K562 (cell line): ENCODE measurements around the gene SLC12A3. TPM values are rescaled to one million over a fixed set of nuclear protein-coding genes. Genes with fewer than 3 reads are reported as not detected.
A peak's percentile ranks its signal among the peaks of the same experiment; 100 is the strongest.

Source experiments
- BMI1 ChIP-seq: fragments of 150-350 bp; IDR thresholded peaks from 2 replicates; pipeline ENCODE4 v1.6.1; 2014; ENCODE audit warnings: low read length
- DDX20 ChIP-seq: fragments of 450-650 bp; IDR thresholded peaks from 2 replicates; pipeline ENCODE4 v1.6.1; 2016; ENCODE audit warnings: missing genetic modification characterization, low read depth, mild to moderate bottlenecking, missing compliant biosample characterization, moderate library complexity
- KAT7 ChIP-seq: sonication (generic); formaldehyde crosslinking; IDR thresholded peaks from 2 replicates; pipeline ENCODE4 v1.8.0; 2022; ENCODE audit warnings: missing genetic modification reagents, mild to moderate bottlenecking, borderline replicate concordance
- LCOR ChIP-seq: sonication (generic); formaldehyde crosslinking; IDR thresholded peaks from 2 replicates; pipeline ENCODE4 v1.8.0; 2022; ENCODE audit warnings: mild to moderate bottlenecking, missing genetic modification reagents
- MAFK ChIP-seq: IDR thresholded peaks from 2 replicates; pipeline ENCODE4 v1.6.1; 2011; ENCODE audit warnings: low read length, improper control_type of control experiment
- MTA1 ChIP-seq: fragments of 450-650 bp; IDR thresholded peaks from 2 replicates; pipeline ENCODE4 v1.6.1; 2017; ENCODE audit warnings: borderline replicate concordance
- NCOA1 ChIP-seq: fragments of 450-650 bp; IDR thresholded peaks from 2 replicates; pipeline ENCODE4 v1.6.1; 2016; ENCODE audit warnings: low read depth
- NEUROD1 ChIP-seq: fragments of 150-350 bp; IDR thresholded peaks from 2 replicates; pipeline ENCODE4 v1.6.1; 2014; ENCODE audit warnings: borderline replicate concordance, low read length, low read depth; ENCODE audit not compliant: partially characterized antibody
- NFRKB ChIP-seq: fragments of 450-650 bp; IDR thresholded peaks from 2 replicates; pipeline ENCODE4 v1.6.1; 2016; ENCODE audit warnings: low read depth
- NR2C2 ChIP-seq, 2 experiments: fragments of 200-800 bp in 1 of 2; sonication (Bioruptor generic) in 1 of 2; sonication (generic) in 1 of 2; formaldehyde crosslinking in 1 of 2; IDR thresholded peaks; 2 replicates each; pipeline versions ENCODE4 v1.6.1 to v1.8.0; 2016 to 2022; ENCODE audit warnings: mild to moderate bottlenecking in 1 of 2, missing compliant biosample characterization in 1 of 2, missing genetic modification characterization in 1 of 2, missing genetic modification reagents in 1 of 2
- PHF8 ChIP-seq: fragments of 200-600 bp; sonication (generic); IDR thresholded peaks from 2 replicates; pipeline ENCODE4 v1.6.1; 2012; ENCODE audit warnings: mixed run types, mild to moderate bottlenecking, inconsistent platforms, low read length, moderate library complexity, borderline replicate concordance
- RBM15 ChIP-seq: fragments of 200-400 bp; formaldehyde crosslinking; IDR thresholded peaks from 2 replicates; pipeline ENCODE4 v1.6.1; 2018; ENCODE audit warnings: mild to moderate bottlenecking, low read length, moderate library complexity; ENCODE audit not compliant: insufficient read depth
- SP1 ChIP-seq: sonication (generic); formaldehyde crosslinking; IDR thresholded peaks from 2 replicates; pipeline ENCODE4 v1.8.1; 2022; ENCODE audit warnings: mild to moderate bottlenecking, missing genetic modification reagents
- TRIM24 ChIP-seq, 2 experiments: fragments of 450-650 bp; IDR thresholded peaks; 2 replicates each; pipeline ENCODE4 v1.6.1; 2016
- ZNF217 ChIP-seq: sonication (generic); formaldehyde crosslinking; IDR thresholded peaks from 2 replicates; pipeline ENCODE4 v1.8.0; 2022; ENCODE audit warnings: mild to moderate bottlenecking, missing genetic modification reagents
- ZNF253 ChIP-seq: fragments of 250-450 bp; sonication (Bioruptor Pico); conservative IDR thresholded peaks from 2 replicates; pipeline ENCODE4 v1.6.1; 2021; ENCODE audit warnings: mild to moderate bottlenecking
- ZNF830 ChIP-seq: fragments of 250-450 bp; sonication (Bioruptor Pico); IDR thresholded peaks from 2 replicates; pipeline ENCODE4 v1.5.0; 2021; ENCODE audit warnings: mild to moderate bottlenecking
- polyA plus RNA-seq, 8 experiments: library from polyadenylated mRNA; depleted of rRNA in 4 of 8; stranded (reverse) in 5 of 8; unstranded in 3 of 8; fragments of >200 nt; fragmentation: Nextera tagmentation in 2 of 8; fragmentation: Illumina TruSeq in 1 of 8; extraction: Ambion mirVana in 2 of 8; extraction: Trizol in 1 of 8; gene quantifications; 2 replicates each; pipeline versions ENCODE4 v1.2.1 to v1.2.3, GENCODE V29; 2011 to 2014; ENCODE audit warnings: inconsistent platforms in 1 of 8, missing spikeins in 1 of 8
- total RNA-seq, 7 experiments: library from RNA; depleted of rRNA in 6 of 7; stranded (reverse); fragments of >200 nt in 6 of 7; fragmentation: Illumina TruSeq in 2 of 7; extraction: Trizol in 2 of 7; gene quantifications; 2 replicates each; pipeline versions ENCODE4 v1.2.1 to v1.2.3, GENCODE V29; 2011 to 2021; ENCODE audit warnings: low replicate concordance in 1 of 7
- TF ChIP-seq, protein P1 (sequence below), 3 experiments: IDR thresholded peaks in 2 of 3; conservative IDR thresholded peaks in 1 of 3; 2 replicates each; pipeline ENCODE4 v1.5.1; 2011 to 2012; ENCODE audit warnings: low read length in 3 of 3, mild to moderate bottlenecking in 3 of 3, control low read depth in 2 of 3, improper control_type of control experiment in 1 of 3, inconsistent platforms in 1 of 3, low read depth in 1 of 3, mixed read lengths in 1 of 3, moderate library complexity in 1 of 3; ENCODE audit not compliant: insufficient read depth in 2 of 3
- TF ChIP-seq, protein P2 (sequence below): fragments of 450-650 bp; IDR thresholded peaks from 2 replicates; pipeline ENCODE4 v1.6.1; 2016; ENCODE audit warnings: low read depth, mild to moderate bottlenecking, moderate library complexity
- TF ChIP-seq, protein P3 (sequence below), 3 experiments: fragments of 200-800 bp in 1 of 3; fragments of 250-450 bp in 1 of 3; fragments of 450-650 bp in 1 of 3; sonication (Bioruptor Pico) in 1 of 3; sonication (Bioruptor generic) in 1 of 3; formaldehyde crosslinking in 1 of 3; IDR thresholded peaks; 2 replicates each; pipeline versions ENCODE4 v1.6.1 to v1.8.0; 2016 to 2022; ENCODE audit warnings: mild to moderate bottlenecking in 2 of 3, missing genetic modification characterization in 2 of 3, missing compliant biosample characterization in 1 of 3, moderate library complexity in 1 of 3

The SLC12A3 gene
- total and polyA plus RNA-seq, 9 of the 15 experiments (the other 6 are each of a cell fraction or from before 2014, with no cell fraction given), result not detected

DNA sequence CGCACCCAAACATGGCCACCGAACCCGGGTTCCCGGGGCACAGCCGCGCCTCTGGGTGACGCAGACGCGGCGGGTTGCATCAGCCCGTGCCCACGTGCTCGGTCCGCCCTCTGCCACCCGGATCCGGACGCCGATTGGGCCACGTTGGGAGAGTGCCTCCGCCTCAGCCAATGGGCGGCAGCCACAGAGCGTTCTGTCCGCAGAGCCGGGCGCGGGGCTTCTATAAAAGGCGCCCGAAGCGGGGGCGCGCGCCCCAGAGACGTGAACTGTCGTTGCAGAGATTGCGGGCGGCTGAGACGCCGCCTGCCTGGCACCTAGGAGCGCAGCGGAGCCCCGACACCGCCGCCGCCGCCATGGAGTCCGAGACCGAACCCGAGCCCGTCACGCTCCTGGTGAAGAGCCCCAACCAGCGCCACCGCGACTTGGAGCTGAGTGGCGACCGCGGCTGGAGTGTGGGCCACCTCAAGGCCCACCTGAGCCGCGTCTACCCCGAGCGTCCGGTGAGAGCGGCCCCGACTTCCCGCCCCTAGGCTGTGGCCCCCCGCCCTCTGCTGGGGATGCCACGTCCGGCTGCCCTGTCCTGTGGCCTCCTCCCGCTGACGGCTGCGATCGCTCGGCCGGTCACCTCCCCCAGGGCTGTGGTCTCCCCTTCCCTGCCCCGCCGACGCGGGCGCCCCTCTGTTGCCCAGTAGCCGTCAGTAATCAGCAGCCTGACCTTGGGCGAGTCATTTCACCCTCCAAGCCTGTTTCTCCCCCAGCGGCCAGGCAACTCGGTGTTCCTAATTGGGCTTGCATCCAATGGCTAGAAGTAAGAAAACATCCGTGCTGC, 67.1 kb downstream of the SLC12A3 start, which contains the start of gene HERPUD1 (continued):
- peak; percentile 79; the same call in 1 of the 2 replicates for TF ChIP-seq KAT7 (CRISPR knock-in tag)
- no peak for TF ChIP-seq NCOA1
- TF ChIP-seq, protein P1, sequence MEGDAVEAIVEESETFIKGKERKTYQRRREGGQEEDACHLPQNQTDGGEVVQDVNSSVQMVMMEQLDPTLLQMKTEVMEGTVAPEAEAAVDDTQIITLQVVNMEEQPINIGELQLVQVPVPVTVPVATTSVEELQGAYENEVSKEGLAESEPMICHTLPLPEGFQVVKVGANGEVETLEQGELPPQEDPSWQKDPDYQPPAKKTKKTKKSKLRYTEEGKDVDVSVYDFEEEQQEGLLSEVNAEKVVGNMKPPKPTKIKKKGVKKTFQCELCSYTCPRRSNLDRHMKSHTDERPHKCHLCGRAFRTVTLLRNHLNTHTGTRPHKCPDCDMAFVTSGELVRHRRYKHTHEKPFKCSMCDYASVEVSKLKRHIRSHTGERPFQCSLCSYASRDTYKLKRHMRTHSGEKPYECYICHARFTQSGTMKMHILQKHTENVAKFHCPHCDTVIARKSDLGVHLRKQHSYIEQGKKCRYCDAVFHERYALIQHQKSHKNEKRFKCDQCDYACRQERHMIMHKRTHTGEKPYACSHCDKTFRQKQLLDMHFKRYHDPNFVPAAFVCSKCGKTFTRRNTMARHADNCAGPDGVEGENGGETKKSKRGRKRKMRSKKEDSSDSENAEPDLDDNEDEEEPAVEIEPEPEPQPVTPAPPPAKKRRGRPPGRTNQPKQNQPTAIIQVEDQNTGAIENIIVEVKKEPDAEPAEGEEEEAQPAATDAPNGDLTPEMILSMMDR (IDR thresholded peaks at IDR 0.05 in 2 of 3, conservative IDR thresholded peaks at IDR 0.05 in 1 of 3; ENCODE audit: insufficient read depth in 2 of 3, low read depth in 1 of 3, low read length in 3 of 3), result peak in 2 of 3 experiments; percentile 15 to 23; a peak in 2 of 6 replicates
- TF ChIP-seq RBM15, result 0 out of 2 replicates have a peak, but pooled peaks have one; percentile 95
- peak; percentile 69; the same call in 1 of the 2 replicates for TF ChIP-seq SP1 (CRISPR knock-in tag)
- no peak for TF ChIP-seq DDX20 (tag)
- TF ChIP-seq NR2C2 (CRISPR knock-in tag; IDR thresholded peaks at IDR 0.05), result 0 out of 2 replicates have a peak, but pooled peaks have one; percentile 36
- TF ChIP-seq NR2C2 (tag; IDR thresholded peaks at IDR 0.05), result peak; percentile 87
- no peak for TF ChIP-seq TRIM24 (IDR thresholded peaks at IDR 0.05)
- TF ChIP-seq MAFK, result no peak
- 0 out of 2 replicates have a peak, but pooled peaks have one; percentile 18 for TF ChIP-seq LCOR (CRISPR knock-in tag)
- TF ChIP-seq ZNF253 (CRISPR knock-in tag), result no peak
- TF ChIP-seq, protein P2, sequence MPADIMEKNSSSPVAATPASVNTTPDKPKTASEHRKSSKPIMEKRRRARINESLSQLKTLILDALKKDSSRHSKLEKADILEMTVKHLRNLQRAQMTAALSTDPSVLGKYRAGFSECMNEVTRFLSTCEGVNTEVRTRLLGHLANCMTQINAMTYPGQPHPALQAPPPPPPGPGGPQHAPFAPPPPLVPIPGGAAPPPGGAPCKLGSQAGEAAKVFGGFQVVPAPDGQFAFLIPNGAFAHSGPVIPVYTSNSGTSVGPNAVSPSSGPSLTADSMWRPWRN, result no peak
- no peak for TF ChIP-seq BMI1
- 0 out of 2 replicates have a peak, but pooled peaks have one; percentile 52 for TF ChIP-seq ZNF830 (CRISPR knock-in tag)
- TF ChIP-seq NEUROD1, result peak; percentile 91
- peak; percentile 85; the same call in 1 of the 2 replicates for TF ChIP-seq PHF8
- 0 out of 2 replicates have a peak, but pooled peaks have one; percentile 59 for TF ChIP-seq NFRKB
- peak; percentile 77; the same call in 1 of the 2 replicates for TF ChIP-seq MTA1
- TF ChIP-seq, protein P3, sequence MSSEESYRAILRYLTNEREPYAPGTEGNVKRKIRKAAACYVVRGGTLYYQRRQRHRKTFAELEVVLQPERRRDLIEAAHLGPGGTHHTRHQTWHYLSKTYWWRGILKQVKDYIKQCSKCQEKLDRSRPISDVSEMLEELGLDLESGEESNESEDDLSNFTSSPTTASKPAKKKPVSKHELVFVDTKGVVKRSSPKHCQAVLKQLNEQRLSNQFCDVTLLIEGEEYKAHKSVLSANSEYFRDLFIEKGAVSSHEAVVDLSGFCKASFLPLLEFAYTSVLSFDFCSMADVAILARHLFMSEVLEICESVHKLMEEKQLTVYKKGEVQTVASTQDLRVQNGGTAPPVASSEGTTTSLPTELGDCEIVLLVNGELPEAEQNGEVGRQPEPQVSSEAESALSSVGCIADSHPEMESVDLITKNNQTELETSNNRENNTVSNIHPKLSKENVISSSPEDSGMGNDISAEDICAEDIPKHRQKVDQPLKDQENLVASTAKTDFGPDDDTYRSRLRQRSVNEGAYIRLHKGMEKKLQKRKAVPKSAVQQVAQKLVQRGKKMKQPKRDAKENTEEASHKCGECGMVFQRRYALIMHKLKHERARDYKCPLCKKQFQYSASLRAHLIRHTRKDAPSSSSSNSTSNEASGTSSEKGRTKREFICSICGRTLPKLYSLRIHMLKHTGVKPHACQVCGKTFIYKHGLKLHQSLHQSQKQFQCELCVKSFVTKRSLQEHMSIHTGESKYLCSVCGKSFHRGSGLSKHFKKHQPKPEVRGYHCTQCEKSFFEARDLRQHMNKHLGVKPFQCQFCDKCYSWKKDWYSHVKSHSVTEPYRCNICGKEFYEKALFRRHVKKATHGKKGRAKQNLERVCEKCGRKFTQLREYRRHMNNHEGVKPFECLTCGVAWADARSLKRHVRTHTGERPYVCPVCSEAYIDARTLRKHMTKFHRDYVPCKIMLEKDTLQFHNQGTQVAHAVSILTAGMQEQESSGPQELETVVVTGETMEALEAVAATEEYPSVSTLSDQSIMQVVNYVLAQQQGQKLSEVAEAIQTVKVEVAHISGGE (CRISPR knock-in tag; IDR thresholded peaks at IDR 0.05), result 0 out of 6 replicates have a peak, but pooled peaks of 1 of the 3 experiments have one; percentile 16
- TF ChIP-seq ZNF217 (CRISPR knock-in tag), result no peak
